ENCODE data around the gene ROM1.

DNA sequence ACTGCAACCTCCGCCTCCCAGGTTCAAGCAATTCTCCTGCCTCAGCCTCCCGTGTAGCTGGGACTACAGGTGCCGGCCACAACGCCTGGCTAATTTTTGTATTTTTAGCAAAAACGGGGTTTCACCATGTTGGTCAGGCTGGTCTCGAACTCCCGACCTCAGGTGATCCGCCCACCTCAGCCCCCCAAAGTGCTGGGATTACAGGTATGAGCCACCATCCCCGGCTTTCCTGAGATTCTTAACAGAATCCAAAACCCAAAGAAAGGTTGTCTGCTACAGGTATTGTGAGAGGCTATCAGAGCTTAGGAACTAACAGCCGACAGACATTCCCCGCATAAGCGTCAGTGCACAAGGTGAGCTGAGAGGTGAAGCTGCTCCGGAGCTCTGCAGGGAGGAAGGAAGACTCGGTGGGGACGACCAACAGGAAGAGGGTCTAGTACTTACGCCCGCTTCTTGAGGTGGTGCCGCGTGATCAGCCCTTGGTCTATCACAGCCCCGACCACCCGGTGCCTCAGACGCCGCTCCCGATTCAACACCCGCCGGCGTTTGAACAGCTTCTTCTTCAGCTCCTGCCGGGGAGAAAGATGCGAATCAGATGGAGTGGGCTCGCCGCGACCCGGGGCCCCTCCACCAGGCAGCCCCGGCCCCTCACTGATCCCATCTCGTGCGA lies 51.5 kb downstream of the ROM1 start:
- no peak for TF ChIP-seq EP300 (IDR thresholded peaks at IDR 0.05)
- TF ChIP-seq, protein P1, sequence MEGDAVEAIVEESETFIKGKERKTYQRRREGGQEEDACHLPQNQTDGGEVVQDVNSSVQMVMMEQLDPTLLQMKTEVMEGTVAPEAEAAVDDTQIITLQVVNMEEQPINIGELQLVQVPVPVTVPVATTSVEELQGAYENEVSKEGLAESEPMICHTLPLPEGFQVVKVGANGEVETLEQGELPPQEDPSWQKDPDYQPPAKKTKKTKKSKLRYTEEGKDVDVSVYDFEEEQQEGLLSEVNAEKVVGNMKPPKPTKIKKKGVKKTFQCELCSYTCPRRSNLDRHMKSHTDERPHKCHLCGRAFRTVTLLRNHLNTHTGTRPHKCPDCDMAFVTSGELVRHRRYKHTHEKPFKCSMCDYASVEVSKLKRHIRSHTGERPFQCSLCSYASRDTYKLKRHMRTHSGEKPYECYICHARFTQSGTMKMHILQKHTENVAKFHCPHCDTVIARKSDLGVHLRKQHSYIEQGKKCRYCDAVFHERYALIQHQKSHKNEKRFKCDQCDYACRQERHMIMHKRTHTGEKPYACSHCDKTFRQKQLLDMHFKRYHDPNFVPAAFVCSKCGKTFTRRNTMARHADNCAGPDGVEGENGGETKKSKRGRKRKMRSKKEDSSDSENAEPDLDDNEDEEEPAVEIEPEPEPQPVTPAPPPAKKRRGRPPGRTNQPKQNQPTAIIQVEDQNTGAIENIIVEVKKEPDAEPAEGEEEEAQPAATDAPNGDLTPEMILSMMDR (IDR thresholded peaks at IDR 0.05), result no peak
- no peak for TF ChIP-seq POLR2AphosphoS5 (IDR thresholded peaks at IDR 0.05)
- no peak for TF ChIP-seq POLR2A (IDR thresholded peaks at IDR 0.05)
